ENCODE results near the gene GCA. TPM values are rescaled to one million over a fixed set of nuclear protein-coding genes. Genes with fewer than 3 reads are reported as not detected.
A peak's percentile ranks its signal among the peaks of the same experiment; 100 is the strongest.

Gene GCA
- total and polyA plus RNA-seq, 12 donors: 3.4 to 33.9 (median 19.5) TPM

- H3K27ac ChIP-seq: no peak overlapping the region
- intact Hi-C loops (cut with DNase I): no loop called here
- no peaks in the 10 kb centered on the region for H3K27me3 ChIP-seq
- 76 to 92% (median 90%) methylated on average over 2 of the region's 2 CpGs for WGBS, 4 donors
- H3K4me1 ChIP-seq (replicated peaks in 1 of 2): peaks cover 19 to 47% of the 10 kb centered on the region in 2 donors
- H3K36me3 ChIP-seq (replicated peaks in 1 of 2): no peaks in the 10 kb centered on the region
- no peaks in the 10 kb centered on the region for H3K9me3 ChIP-seq (replicated peaks in 1 of 3)
- no peak for DNase-seq
- TF ChIP-seq, protein P1, sequence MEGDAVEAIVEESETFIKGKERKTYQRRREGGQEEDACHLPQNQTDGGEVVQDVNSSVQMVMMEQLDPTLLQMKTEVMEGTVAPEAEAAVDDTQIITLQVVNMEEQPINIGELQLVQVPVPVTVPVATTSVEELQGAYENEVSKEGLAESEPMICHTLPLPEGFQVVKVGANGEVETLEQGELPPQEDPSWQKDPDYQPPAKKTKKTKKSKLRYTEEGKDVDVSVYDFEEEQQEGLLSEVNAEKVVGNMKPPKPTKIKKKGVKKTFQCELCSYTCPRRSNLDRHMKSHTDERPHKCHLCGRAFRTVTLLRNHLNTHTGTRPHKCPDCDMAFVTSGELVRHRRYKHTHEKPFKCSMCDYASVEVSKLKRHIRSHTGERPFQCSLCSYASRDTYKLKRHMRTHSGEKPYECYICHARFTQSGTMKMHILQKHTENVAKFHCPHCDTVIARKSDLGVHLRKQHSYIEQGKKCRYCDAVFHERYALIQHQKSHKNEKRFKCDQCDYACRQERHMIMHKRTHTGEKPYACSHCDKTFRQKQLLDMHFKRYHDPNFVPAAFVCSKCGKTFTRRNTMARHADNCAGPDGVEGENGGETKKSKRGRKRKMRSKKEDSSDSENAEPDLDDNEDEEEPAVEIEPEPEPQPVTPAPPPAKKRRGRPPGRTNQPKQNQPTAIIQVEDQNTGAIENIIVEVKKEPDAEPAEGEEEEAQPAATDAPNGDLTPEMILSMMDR (IDR thresholded peaks at IDR 0.05): no peak
- TF ChIP-seq POLR2A (IDR thresholded peaks at IDR 0.05): no peak
- H3K4me3 ChIP-seq: peak overlapping the region in 1 of 4 donors; percentile 85
These were observed 27.3 kb upstream of the GCA start for GRCh38 chr2:162316590-162316989.

- Histone ChIP-seq H3K4me3 (peak overlapping the region in 2 of 4 donors; percentile 67 to 85), H3K9me3 (replicated peaks in 1 of 3) (no peaks in the 10 kb centered on the region), H3K27ac (no peak overlapping the region), H3K27me3 (no peaks in the 10 kb centered on the region), H3K4me1 (replicated peaks in 1 of 2) (peaks cover 19 to 47% of the 10 kb centered on the region in 2 donors), H3K36me3 (replicated peaks in 1 of 2) (no peaks in the 10 kb centered on the region)
- no peak for DNase-seq
- TF ChIP-seq, protein P1 (IDR thresholded peaks at IDR 0.05): no peak
- intact Hi-C loops (cut with DNase I): no loop called here
- WGBS, 4 donors: 70 to 77% (median 74%) methylated on average over 3 of the region's 3 CpGs
These were observed 26.7 kb upstream of the GCA start for GRCh38 chr2:162317058-162317742.

DNA sequence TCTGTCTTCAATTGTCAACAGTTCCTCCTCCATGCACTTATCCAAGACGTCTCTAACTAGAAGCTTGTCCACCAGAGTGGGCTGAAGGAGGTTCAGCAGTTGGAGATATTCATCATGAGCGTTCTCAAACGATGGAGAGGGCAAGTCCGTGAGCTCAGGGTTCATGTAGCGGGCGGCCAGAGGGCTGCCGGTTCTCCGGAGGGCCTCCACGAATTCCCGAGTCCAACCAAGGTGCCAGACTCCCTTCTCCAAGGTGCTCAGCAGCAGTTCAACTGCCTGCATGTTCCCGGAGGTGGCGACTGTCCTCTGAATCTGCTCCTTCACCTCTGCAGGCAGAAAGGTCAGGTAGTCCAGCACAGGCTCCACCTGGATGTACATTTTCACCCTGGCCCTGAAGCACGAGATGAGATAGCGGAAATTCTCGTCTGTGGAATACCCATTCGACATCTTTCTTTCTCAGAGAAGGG lies 26.0 kb upstream of the GCA start:
- TF ChIP-seq POLR2A (IDR thresholded peaks at IDR 0.05): no peak
- TF ChIP-seq, protein P1 (IDR thresholded peaks at IDR 0.05): no peak
- intact Hi-C loops (cut with DNase I): no loop called here
- H3K9me3 ChIP-seq (replicated peaks in 1 of 3): no peaks in the 10 kb centered on the region
- 3 to 9% (median 6%) methylated on average over 8 to 16 of the region's 16 CpGs for WGBS, 4 donors
- H3K36me3 ChIP-seq (replicated peaks in 1 of 2): no peaks in the 10 kb centered on the region
- peak; percentile 22 to 62 (median 43) for DNase-seq
- no peaks in the 10 kb centered on the region for H3K27me3 ChIP-seq
- H3K4me3 ChIP-seq: peak overlapping the region; percentile 67 to 96 (median 81)
- peak overlapping the region in 4 of 5 donors; percentile 83 to 93 (median 88) for H3K27ac ChIP-seq
- H3K4me1 ChIP-seq (replicated peaks in 1 of 2): peaks cover 19 to 46% of the 10 kb centered on the region in 2 donors

DNA sequence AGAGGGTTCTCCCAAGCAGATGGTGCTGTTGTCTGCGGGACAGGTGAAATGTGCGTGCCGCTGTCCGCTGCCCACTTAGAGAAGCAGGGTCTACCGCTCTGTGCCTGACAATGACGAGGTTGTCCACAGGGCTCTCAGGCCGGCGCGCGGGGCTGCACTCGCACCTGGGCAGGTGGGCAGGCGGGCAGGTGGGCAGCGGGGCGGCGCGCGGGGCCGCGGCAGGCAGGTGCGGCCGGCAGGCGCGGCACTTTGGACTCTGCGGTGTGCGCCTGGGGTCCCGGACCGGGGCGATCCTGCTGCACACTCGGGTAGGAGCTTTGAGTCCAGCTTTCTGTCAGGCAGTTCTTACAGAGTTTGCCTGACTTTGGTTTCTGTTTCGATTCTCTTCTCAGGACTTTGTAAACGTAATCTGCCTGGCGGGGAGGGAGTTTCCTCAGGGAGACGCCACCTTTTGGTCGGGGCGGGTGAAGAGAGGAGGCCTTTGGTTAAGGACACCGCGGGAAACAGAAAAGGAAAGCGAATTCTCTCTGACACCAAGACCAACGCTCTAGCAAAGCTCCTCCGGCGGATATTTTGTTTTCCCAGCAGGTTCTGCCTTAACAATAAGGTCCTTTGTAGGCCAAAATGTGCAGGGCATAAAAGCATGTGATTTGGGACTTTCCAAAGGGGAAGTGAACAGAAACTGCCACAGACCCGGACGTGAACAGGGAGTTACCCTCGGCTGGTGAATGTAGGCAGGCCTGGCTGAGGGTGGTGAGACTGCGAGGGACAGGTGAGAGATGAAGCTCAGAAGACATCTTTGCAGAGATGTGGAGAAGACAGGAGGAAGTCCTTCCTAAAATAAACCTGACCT lies 25.4 kb upstream of the GCA start, which contains the start of gene IFIH1:
Gene IFIH1, minus strand, starts transcription at position 357 of the 853 bp plus-strand sequence. CDS start 377 bp downstream, outside the sequence.
- Histone ChIP-seq H3K4me1 (replicated peaks in 1 of 2) (peaks cover 19 to 43% of the 10 kb centered on the region in 2 donors), H3K27me3 (no peaks in the 10 kb centered on the region), H3K4me3 (peak within 1 kb of the TSS; percentile 67 to 96 (median 81)), H3K9me3 (replicated peaks in 1 of 3) (no peaks in the 10 kb centered on the region), H3K36me3 (replicated peaks in 1 of 2) (no peaks in the 10 kb centered on the region), H3K27ac (peak within 1 kb of the TSS; percentile 66 to 93 (median 87))
- TF ChIP-seq, protein P1 (IDR thresholded peaks at IDR 0.05): peak in 3 of 6 experiments; percentile 10 to 18 (median 14)
- peak in 1 of 2 donors; percentile 70 for TF ChIP-seq POLR2A (IDR thresholded peaks at IDR 0.05)
- 1 to 2% (median 1%) methylated on average over 13 to 45 of the region's 45 CpGs for WGBS, 4 donors
- intact Hi-C loops (cut with DNase I): no loop called here
- DNase-seq: peak; percentile 85 to 95 (median 91)
